DND-41 (cell line): Measurements from ENCODE around the gene ZNF536.

Source experiments
- ATAC-seq: fragments of 200-7000 bp; cut with Tn5 transposase; 3 replicates; pipeline ENCODE4 v1.9.1; 2021; ENCODE audit warnings: low read depth; ENCODE audit not compliant: insufficient read depth
- DNase-seq: peaks from one replicate; pipeline ENCODE4 v3.0.0-alpha.2; 2020
- H2AFZ ChIP-seq: 2 replicates; pipeline ENCODE4 v1.6.0; 2012; ENCODE audit warnings: low read depth, low read length
- H3K27ac ChIP-seq: 2 replicates; pipeline ENCODE4 v1.5.1; 2012; ENCODE audit warnings: low read length, inconsistent platforms
- H3K27me3 ChIP-seq: fragments of 200-600 bp; sonication (generic); 2 replicates; pipeline ENCODE4 v1.6.0; 2012; ENCODE audit warnings: low read length, mild to moderate bottlenecking, inconsistent platforms; ENCODE audit not compliant: insufficient read depth, poor library complexity
- H3K36me3 ChIP-seq: 2 replicates; pipeline ENCODE4 v1.5.1; 2012; ENCODE audit warnings: low read length, inconsistent platforms; ENCODE audit not compliant: insufficient read depth
- H3K4me1 ChIP-seq: 2 replicates; pipeline ENCODE4 v1.5.1; 2012; ENCODE audit warnings: mild to moderate bottlenecking, low read length; ENCODE audit not compliant: insufficient read depth
- H3K4me2 ChIP-seq: 2 replicates; pipeline ENCODE4 v1.6.0; 2012; ENCODE audit warnings: mild to moderate bottlenecking, moderate library complexity, low read length, inconsistent platforms; ENCODE audit not compliant: insufficient read depth
- H3K4me3 ChIP-seq, 2 experiments: fragments of 200-600 bp in 1 of 2; shearing (Covaris generic) in 1 of 2; 2 replicates each; pipeline ENCODE4 v1.5.1; 2012 to 2016; ENCODE audit warnings: inconsistent platforms in 2 of 2, low read length in 2 of 2, mild to moderate bottlenecking in 2 of 2, low read depth in 1 of 2, moderate library complexity in 1 of 2
- H3K79me2 ChIP-seq: 2 replicates; pipeline ENCODE4 v1.6.0; 2012; ENCODE audit warnings: low read length, inconsistent platforms; ENCODE audit not compliant: insufficient read depth
- H3K9ac ChIP-seq: 2 replicates; pipeline ENCODE4 v1.6.0; 2012; ENCODE audit warnings: low read depth, mild to moderate bottlenecking, inconsistent platforms, low read length, moderate library complexity
- H3K9me3 ChIP-seq: 2 replicates; pipeline ENCODE4 v1.5.1; 2012; ENCODE audit warnings: low read length, moderate library complexity, mild to moderate bottlenecking, inconsistent platforms; ENCODE audit not compliant: insufficient read depth, severe bottlenecking
- H4K20me1 ChIP-seq: 2 replicates; pipeline ENCODE4 v1.6.0; 2012; ENCODE audit warnings: low read length; ENCODE audit not compliant: insufficient read depth
- EZH2 ChIP-seq: IDR thresholded peaks from 3 replicates; pipeline ENCODE4 v1.6.1; 2012; ENCODE audit warnings: borderline replicate concordance, low read depth, mild to moderate bottlenecking, moderate library complexity, low read length, inconsistent platforms; ENCODE audit not compliant: severe bottlenecking
- TF ChIP-seq, protein P1 (sequence below): IDR thresholded peaks from 2 replicates; pipeline ENCODE4 v1.5.1; 2012; ENCODE audit warnings: borderline replicate concordance, low read length, moderate library complexity, mild to moderate bottlenecking; ENCODE audit not compliant: poor library complexity, severe bottlenecking; ENCODE audit errors: extremely low read depth

The ZNF536 gene

DNA sequence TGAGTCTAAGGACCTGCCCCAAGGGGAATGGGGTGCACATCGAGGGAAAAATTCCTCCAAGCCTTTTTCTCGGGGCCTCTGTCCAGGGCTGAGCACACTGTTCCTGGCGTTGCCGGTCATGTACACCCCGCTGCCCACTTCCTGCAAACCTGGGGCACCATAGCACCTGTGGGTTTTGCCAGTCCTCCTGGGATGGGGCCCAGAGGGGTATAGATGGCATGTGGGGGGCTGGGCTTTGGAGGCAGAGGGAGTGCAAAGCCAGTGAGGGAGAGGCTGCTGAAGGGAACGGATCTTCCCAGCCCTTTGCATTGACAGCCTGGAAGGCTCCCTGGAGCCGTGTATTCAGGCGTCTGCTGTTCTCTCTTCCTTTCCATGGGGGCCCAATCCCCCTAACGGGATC, 187.3 kb downstream of the ZNF536 start:
- Histone ChIP-seq H3K9ac (no peak overlapping the region), H3K4me3 (no peak overlapping the region), H3K4me1 (no peaks in the 10 kb centered on the region), H2AFZ (no peak overlapping the region), H3K9me3 (no peaks in the 10 kb centered on the region), H4K20me1 (no peaks in the 10 kb centered on the region; the same call in 1 of the 2 replicates), H3K79me2 (no peaks in the 10 kb centered on the region), H3K27ac (no peak overlapping the region), H3K27me3 (no peaks in the 10 kb centered on the region), H3K36me3 (no peaks in the 10 kb centered on the region), H3K4me2 (no peak overlapping the region)
- no peak for TF ChIP-seq EZH2
- TF ChIP-seq, protein P1, sequence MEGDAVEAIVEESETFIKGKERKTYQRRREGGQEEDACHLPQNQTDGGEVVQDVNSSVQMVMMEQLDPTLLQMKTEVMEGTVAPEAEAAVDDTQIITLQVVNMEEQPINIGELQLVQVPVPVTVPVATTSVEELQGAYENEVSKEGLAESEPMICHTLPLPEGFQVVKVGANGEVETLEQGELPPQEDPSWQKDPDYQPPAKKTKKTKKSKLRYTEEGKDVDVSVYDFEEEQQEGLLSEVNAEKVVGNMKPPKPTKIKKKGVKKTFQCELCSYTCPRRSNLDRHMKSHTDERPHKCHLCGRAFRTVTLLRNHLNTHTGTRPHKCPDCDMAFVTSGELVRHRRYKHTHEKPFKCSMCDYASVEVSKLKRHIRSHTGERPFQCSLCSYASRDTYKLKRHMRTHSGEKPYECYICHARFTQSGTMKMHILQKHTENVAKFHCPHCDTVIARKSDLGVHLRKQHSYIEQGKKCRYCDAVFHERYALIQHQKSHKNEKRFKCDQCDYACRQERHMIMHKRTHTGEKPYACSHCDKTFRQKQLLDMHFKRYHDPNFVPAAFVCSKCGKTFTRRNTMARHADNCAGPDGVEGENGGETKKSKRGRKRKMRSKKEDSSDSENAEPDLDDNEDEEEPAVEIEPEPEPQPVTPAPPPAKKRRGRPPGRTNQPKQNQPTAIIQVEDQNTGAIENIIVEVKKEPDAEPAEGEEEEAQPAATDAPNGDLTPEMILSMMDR = no peak
- no peak for DNase-seq
- ATAC-seq = no peak

DNA sequence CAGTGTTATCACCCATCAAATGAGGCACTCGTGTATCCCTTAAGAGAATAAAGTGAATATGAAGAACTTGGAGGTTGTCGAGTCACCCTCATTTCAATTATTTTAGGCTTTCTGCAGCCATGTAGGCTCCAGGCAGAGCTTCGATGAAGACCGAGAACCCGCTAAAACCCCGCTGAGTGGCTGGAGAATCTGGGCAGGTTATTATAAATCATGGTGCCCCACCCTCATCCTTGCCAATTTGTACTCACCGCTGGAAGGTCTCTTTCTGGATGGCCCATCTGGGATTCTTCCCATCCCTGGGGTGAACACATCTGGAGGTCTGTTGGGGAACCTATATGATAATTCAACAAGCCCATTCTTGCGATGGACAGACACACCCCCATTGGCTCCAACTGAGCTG, 190.8 kb downstream of the ZNF536 start:
- Histone ChIP-seq H3K27ac (no peak overlapping the region), H3K36me3 (no peaks in the 10 kb centered on the region), H3K27me3 (no peaks in the 10 kb centered on the region), H3K9ac (no peak overlapping the region), H4K20me1 (no peaks in the 10 kb centered on the region; the same call in 1 of the 2 replicates), H3K4me3 (no peak overlapping the region), H2AFZ (no peak overlapping the region), H3K4me2 (no peak overlapping the region), H3K79me2 (no peaks in the 10 kb centered on the region), H3K4me1 (no peaks in the 10 kb centered on the region), H3K9me3 (no peaks in the 10 kb centered on the region)
- no peak for DNase-seq
- ATAC-seq = no peak
- TF ChIP-seq, protein P1 = no peak
- no peak for TF ChIP-seq EZH2

DNA sequence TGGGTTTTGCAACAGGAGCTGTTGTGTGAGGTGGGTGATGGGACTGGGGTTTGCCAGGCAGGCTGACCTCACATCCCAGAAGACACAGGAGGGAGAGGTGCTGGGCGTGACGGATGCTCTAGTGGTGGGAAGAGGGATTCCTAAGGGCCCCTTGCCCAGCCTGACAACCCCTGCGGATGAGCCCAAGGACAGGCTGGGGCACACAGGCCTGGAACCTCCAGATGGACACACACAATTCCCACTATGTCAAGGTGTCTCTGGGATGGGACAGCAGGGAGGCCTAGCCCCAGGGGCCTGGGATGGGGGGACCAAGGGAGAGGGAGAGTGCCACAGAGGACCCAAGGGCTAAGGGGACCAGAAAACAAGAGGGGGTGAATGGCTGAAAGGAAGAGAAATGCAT, 191.5 kb downstream of the ZNF536 start:
- DNase-seq (no peak), ATAC-seq (no peak)
- no peak overlapping the region for H2AFZ ChIP-seq
- no peaks in the 10 kb centered on the region for H3K4me1 ChIP-seq
- H3K9ac ChIP-seq = no peak overlapping the region
- no peaks in the 10 kb centered on the region for H4K20me1 ChIP-seq
- TF ChIP-seq EZH2 = no peak
- TF ChIP-seq, protein P1 = no peak
- no peaks in the 10 kb centered on the region for H3K79me2 ChIP-seq
- no peaks in the 10 kb centered on the region for H3K9me3 ChIP-seq
- H3K36me3 ChIP-seq = no peaks in the 10 kb centered on the region
- no peak overlapping the region for H3K27ac ChIP-seq
- H3K27me3 ChIP-seq = peaks cover 2% of the 10 kb centered on the region
- H3K4me3 ChIP-seq = no peak overlapping the region
- no peak overlapping the region for H3K4me2 ChIP-seq

DNA sequence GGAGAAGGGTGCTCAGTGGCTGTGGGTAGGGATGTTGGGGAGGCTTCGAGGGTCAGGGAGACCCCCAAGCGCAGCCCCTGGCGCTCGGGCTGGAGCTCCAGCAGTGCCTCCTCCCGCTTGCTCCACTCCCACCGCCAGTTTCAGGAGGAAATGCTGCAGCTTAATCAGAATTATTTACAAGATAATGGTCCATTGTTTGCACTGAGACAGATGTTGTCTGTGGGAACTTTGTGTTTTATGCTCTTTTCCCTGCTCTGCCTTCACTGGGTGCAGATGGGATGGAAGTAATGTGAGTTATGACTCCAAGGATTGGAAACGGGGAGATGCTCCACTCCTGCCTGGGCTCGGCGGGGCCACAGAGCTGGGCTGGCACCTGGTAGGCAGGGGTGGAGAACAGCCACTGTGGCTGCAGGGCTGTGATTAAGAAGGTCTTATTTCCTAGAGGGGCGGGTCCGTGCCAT, 192.4 kb downstream of the ZNF536 start:
- Histone ChIP-seq H3K36me3 (no peaks in the 10 kb centered on the region), H3K4me1 (no peaks in the 10 kb centered on the region), H4K20me1 (no peaks in the 10 kb centered on the region), H3K79me2 (no peaks in the 10 kb centered on the region), H3K27me3 (peaks cover 2% of the 10 kb centered on the region), H2AFZ (no peak overlapping the region), H3K4me2 (no peak overlapping the region), H3K9me3 (no peaks in the 10 kb centered on the region), H3K27ac (no peak overlapping the region), H3K9ac (no peak overlapping the region), H3K4me3 (no peak overlapping the region)
- ATAC-seq (no peak), DNase-seq (no peak)
- TF ChIP-seq, protein P1 = no peak
- no peak for TF ChIP-seq EZH2
